Lung (tissue), 12 donors: Measurements from ENCODE around the gene GALC. TPM values are rescaled to one million over a fixed set of nuclear protein-coding genes. Genes with fewer than 3 reads are reported as not detected.

Experiments used
- ATAC-seq: fragments of 200-7000 bp; cut with Tn5 transposase; one replicate; pipeline ENCODE4 v1.9.1; 2020; ENCODE audit warnings: moderate number of reproducible peaks; ENCODE audit not compliant: insufficient read depth, low FRiP score
- DNase-seq, 3 donors: peaks; one replicate each; pipeline ENCODE4 v3.0.0-alpha.2; 2013 to 2017
- H3K27ac ChIP-seq, 2 donors: one replicate each; pipeline ENCODE4 v1.5.1; 2013; ENCODE audit warnings: mild to moderate bottlenecking in 2 of 2, moderate library complexity in 2 of 2, control low read depth in 1 of 2, inconsistent platforms in 1 of 2, low read depth in 1 of 2, low read length in 1 of 2
- H3K27me3 ChIP-seq, 3 donors: one replicate each; pipeline ENCODE4 v1.5.1; 2013; ENCODE audit warnings: low read length in 2 of 3; ENCODE audit not compliant: control insufficient read depth in 3 of 3, insufficient read depth in 3 of 3
- H3K36me3 ChIP-seq, 4 donors: one replicate each; pipeline ENCODE4 v1.5.1; 2013; ENCODE audit warnings: low read length in 4 of 4, mild to moderate bottlenecking in 1 of 4, moderate library complexity in 1 of 4; ENCODE audit not compliant: control insufficient read depth in 4 of 4, insufficient read depth in 4 of 4
- H3K4me1 ChIP-seq, 5 donors: one replicate each; pipeline ENCODE4 v1.5.1; 2013; ENCODE audit warnings: low read length in 5 of 5, mild to moderate bottlenecking in 2 of 5, moderate library complexity in 1 of 5; ENCODE audit not compliant: control insufficient read depth in 5 of 5, insufficient read depth in 5 of 5
- H3K4me3 ChIP-seq: one replicate; pipeline ENCODE4 v1.5.1; 2013; ENCODE audit warnings: mild to moderate bottlenecking, control low read depth, moderate library complexity
- H3K9ac ChIP-seq, 2 donors: one replicate each; pipeline ENCODE4 v1.5.1; 2013; ENCODE audit warnings: low read length in 2 of 2, control low read depth in 1 of 2; ENCODE audit not compliant: insufficient read depth in 1 of 2
- H3K9me3 ChIP-seq, 4 donors: one replicate each; pipeline ENCODE4 v1.5.1; 2013; ENCODE audit warnings: low read length in 3 of 4, mild to moderate bottlenecking in 1 of 4, moderate library complexity in 1 of 4; ENCODE audit not compliant: control insufficient read depth in 4 of 4, insufficient read depth in 3 of 4
- WGBS, 2 donors: extraction: QIAGEN DNeasy Blood & Tissue Kit; methylation state at CpG; one replicate each; pipeline ENCODE4 v1.1.7; 2013; 5-methylcytosine and 5-hydroxymethylcytosine counted together
- polyA plus RNA-seq, 2 donors: library from polyadenylated mRNA; stranded (reverse); fragments of 200-250 nt; gene quantifications; one replicate each; pipeline ENCODE4 v1.2.1, GENCODE V29; 2013
- total RNA-seq, 2 donors: library from RNA; depleted of rRNA in 1 of 2; stranded (reverse); fragments of >200 nt in 1 of 2; gene quantifications; one replicate each; pipeline ENCODE4 v1.2.1, GENCODE V29; 2014 to 2021
- TF ChIP-seq, protein P1 (sequence below): IDR thresholded peaks from 2 replicates; pipeline ENCODE4 v1.5.1; 2012; ENCODE audit warnings: mild to moderate bottlenecking; ENCODE audit errors: control extremely low read depth, extremely low read depth
- donor health status: control.
- donor health status: control.
- donor health status: Bipolar disorder and iron deficiency.
- donor health status: healthy.
- donor health status: DM: yes; HTN: yes; CAD: no.

GALC gene
- total and polyA plus RNA-seq, 4 donors, result 10.0 to 51.1 (median 33.5) TPM

DNA sequence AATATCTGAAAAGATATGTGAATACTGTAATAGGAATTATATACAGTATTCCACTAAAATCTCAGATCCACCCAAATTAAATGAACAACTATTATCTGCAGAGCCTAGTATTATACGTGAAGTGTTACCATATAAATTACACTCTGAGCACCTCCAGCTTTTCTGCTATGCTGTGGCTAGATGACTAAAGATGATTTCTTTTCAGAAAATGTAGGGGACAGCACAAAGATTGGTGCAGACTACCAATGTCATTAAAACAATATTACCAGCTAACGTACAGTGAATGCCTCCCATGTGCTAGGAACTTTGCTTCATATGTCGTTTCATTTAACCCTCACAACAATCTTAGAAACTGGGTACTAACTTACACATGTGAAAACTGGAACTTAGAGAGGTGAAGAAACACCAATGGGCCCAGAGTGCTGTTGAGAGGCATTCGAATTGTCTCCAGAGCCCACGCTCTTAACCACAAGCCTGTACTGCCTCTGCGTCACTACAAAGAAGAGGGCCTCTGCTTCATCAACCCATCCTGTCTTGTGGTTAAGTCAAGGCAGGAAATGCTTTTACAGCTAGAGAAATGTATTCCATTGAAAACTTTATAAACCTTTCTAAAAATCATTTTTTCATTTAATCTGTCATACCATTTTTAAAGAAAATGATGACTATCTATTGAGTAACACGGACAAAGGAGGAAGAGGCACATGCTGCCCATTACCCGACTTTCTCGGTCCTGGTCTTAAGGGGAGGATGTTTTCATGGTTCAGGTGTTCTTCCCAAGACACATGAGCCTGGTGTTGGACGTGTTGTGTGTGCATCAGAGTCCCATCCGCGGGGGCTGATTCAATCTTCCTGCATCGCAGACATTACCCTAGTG lies 13.2 kb upstream of the GALC start:
- Histone ChIP-seq H3K4me3 (no peak overlapping the region), H3K36me3 (no peaks in the 10 kb centered on the region), H3K4me1 (peaks cover 0 to 10% (median 0%) of the 10 kb centered on the region in 5 donors), H3K27ac (peak overlapping the region in 1 of 2 donors; percentile 82), H3K27me3 (no peaks in the 10 kb centered on the region), H3K9me3 (no peaks in the 10 kb centered on the region), H3K9ac (no peak overlapping the region)
- DNase-seq (no peak), ATAC-seq (peak; percentile 66)
- WGBS, 2 donors, result 51 to 64% methylated on average over 13 of the region's 13 CpGs
- TF ChIP-seq, protein P1, sequence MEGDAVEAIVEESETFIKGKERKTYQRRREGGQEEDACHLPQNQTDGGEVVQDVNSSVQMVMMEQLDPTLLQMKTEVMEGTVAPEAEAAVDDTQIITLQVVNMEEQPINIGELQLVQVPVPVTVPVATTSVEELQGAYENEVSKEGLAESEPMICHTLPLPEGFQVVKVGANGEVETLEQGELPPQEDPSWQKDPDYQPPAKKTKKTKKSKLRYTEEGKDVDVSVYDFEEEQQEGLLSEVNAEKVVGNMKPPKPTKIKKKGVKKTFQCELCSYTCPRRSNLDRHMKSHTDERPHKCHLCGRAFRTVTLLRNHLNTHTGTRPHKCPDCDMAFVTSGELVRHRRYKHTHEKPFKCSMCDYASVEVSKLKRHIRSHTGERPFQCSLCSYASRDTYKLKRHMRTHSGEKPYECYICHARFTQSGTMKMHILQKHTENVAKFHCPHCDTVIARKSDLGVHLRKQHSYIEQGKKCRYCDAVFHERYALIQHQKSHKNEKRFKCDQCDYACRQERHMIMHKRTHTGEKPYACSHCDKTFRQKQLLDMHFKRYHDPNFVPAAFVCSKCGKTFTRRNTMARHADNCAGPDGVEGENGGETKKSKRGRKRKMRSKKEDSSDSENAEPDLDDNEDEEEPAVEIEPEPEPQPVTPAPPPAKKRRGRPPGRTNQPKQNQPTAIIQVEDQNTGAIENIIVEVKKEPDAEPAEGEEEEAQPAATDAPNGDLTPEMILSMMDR, result no peak

DNA sequence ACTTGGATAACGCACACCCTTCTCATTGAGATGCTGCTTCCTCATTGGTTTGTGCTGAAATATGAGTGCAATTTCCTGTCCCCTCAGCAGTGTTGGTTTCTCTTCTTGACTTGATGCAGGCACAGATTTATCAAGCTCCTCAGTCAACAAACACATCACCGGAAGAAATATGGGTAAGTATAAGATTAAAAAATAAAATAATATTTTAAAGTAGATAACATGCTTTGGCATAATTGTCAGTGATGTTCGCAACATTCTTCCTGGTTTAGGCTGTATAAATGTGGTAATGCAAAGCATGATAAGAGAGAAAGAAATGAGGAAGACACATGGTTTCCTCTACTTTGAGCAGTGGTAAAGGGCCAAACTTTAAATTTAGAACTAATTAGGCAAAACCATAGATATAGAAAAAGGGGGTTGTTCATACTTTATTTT lies 12.1 kb upstream of the GALC start, which contains the start of gene GPR65:
GPR65 (plus strand) TSS at position 86 of the 432 bp plus-strand sequence. CDS start 5,713 bp downstream, outside the sequence.
- H3K4me3 ChIP-seq, result no peak within 1 kb of the TSS
- no peaks in the 10 kb centered on the region for H3K36me3 ChIP-seq
- DNase-seq, result peak in 2 of 3 donors; percentile 24 to 51
- TF ChIP-seq, protein P1, result no peak
- H3K27ac ChIP-seq, result peak within 1 kb of the TSS in 1 of 2 donors; percentile 45
- no peaks in the 10 kb centered on the region for H3K9me3 ChIP-seq
- no peak for ATAC-seq
- no peaks in the 10 kb centered on the region for H3K4me1 ChIP-seq
- no peak within 1 kb of the TSS for H3K9ac ChIP-seq
- H3K27me3 ChIP-seq, result no peaks in the 10 kb centered on the region
- WGBS, 2 donors, result 12 to 34% methylated on average over 3 of the region's 3 CpGs

DNA sequence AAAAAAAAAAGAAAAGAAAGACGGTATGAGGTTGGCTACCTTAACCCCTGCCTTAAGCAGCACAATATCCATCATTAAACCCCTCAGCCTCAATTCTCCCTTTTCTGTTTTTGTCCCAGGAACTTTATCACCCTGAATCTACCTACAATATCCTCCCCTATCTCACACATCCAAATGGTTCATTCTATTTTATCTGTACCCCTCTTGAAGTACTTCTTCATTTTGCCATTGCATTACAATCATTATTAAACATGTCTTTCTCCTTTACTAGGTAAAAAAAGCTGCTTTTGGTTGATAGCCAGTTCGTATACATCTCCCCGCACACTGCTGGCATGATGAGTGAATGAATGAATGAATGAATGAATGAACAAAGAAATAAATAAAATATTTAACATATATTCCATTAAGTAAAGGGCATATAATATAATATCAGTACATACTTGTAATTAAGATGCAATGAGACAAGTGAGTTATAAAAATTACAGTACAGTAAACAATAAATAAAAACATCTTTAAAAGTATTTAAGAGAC lies 11.6 kb upstream of the GALC start:
- Histone ChIP-seq H3K9ac (no peak overlapping the region), H3K27ac (no peak overlapping the region), H3K4me3 (no peak overlapping the region), H3K27me3 (no peaks in the 10 kb centered on the region), H3K4me1 (no peaks in the 10 kb centered on the region), H3K36me3 (no peaks in the 10 kb centered on the region), H3K9me3 (no peaks in the 10 kb centered on the region)
- 55 to 65% methylated on average over 3 of the region's 3 CpGs for WGBS, 2 donors
- TF ChIP-seq, protein P1, result no peak
- ATAC-seq, result no peak
- DNase-seq, result no peak
